ENCODE measurements around the gene HTR2C. TPM values are rescaled to one million over a fixed set of nuclear protein-coding genes. Genes with fewer than 3 reads are reported as not detected.

Gene HTR2C
- total and polyA plus RNA-seq, 11 donors = not detected

DNA sequence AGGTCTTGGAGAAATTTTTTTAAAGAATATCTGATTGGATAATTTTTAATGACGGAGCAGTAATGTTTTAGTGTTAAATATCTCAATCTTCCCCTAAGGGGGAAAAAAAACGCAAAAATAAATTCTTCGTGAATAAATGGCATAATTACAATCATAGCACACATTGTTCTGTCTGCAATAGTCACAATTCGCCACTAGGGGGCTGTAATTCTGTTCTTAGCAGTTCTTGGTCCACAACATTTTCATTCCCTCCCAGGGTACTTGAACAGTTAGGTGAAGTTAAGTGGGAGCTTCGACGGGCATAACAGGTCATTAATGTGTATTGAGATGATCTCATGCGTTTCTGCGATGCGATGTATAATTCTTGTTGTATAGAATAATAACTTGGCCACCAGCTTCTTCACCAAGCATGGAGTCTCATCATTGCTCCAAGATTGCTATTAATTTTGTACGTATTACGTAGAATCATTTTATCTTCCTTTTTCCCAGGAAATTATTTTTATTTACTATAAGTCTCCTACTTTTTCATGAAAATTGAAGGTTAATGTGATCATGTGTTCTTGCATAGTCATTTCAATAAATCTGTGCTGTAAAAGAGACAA, 27.2 kb downstream of the HTR2C start:
- ATAC-seq (no peak), DNase-seq (peak in 2 of 5 donors; percentile 4 to 15)
- WGBS, 4 donors = 48 to 50% (median 48%) methylated on average over 11 of the region's 11 CpGs
- Histone ChIP-seq H3K27me3 (peaks cover 0 to 17% (median 0%) of the 10 kb centered on the region in 9 donors), H3K36me3 (no peaks in the 10 kb centered on the region), H3K27ac (no peak overlapping the region), H3K4me1 (no peaks in the 10 kb centered on the region), H3K4me3 (no peak overlapping the region), H3K9me3 (no peaks in the 10 kb centered on the region)
- intact Hi-C loops (cut with DNase I) = loop anchor here in 8 of 10 donors (5.0 to 10.0 kb wide), 3 partner anchors 346 to 536 kb away; no protein-coding TSS in a partner anchor
- TF ChIP-seq, protein P1, sequence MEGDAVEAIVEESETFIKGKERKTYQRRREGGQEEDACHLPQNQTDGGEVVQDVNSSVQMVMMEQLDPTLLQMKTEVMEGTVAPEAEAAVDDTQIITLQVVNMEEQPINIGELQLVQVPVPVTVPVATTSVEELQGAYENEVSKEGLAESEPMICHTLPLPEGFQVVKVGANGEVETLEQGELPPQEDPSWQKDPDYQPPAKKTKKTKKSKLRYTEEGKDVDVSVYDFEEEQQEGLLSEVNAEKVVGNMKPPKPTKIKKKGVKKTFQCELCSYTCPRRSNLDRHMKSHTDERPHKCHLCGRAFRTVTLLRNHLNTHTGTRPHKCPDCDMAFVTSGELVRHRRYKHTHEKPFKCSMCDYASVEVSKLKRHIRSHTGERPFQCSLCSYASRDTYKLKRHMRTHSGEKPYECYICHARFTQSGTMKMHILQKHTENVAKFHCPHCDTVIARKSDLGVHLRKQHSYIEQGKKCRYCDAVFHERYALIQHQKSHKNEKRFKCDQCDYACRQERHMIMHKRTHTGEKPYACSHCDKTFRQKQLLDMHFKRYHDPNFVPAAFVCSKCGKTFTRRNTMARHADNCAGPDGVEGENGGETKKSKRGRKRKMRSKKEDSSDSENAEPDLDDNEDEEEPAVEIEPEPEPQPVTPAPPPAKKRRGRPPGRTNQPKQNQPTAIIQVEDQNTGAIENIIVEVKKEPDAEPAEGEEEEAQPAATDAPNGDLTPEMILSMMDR (IDR thresholded peaks at IDR 0.05) = peak; percentile 54 to 90 (median 68)
- TF ChIP-seq POLR2A (IDR thresholded peaks at IDR 0.05) = no peak

DNA sequence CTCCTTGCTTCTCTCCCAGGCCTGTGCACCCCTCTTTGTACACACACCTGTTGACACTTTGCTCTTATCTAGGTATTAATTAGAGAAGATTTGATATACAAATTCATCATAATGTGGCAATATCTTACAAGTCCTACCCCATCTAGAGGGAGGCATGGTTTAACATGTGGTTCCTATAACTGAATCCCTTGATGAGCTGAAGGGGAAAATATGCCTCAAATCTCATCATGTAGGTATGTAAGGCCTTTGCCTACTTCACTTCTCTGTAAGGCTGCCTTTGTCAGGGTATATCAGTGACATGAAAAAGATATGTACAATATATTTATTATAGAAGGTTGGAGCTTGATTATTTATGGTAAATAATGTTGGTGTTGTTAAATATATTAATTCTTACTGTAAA, 31.9 kb downstream of the HTR2C start:
- DNase-seq (no peak), ATAC-seq (no peak)
- Histone ChIP-seq H3K27ac (no peak overlapping the region), H3K27me3 (no peaks in the 10 kb centered on the region), H3K4me1 (no peaks in the 10 kb centered on the region), H3K36me3 (no peaks in the 10 kb centered on the region), H3K9me3 (no peaks in the 10 kb centered on the region), H3K4me3 (no peak overlapping the region)
- TF ChIP-seq, protein P1 (IDR thresholded peaks at IDR 0.05) = no peak
- no peak for TF ChIP-seq POLR2A (IDR thresholded peaks at IDR 0.05)
- intact Hi-C loops (cut with DNase I) = loop anchor here in 4 of 10 donors (10.0 kb wide), 1 partner anchor 529 kb away; no protein-coding TSS in a partner anchor

DNA sequence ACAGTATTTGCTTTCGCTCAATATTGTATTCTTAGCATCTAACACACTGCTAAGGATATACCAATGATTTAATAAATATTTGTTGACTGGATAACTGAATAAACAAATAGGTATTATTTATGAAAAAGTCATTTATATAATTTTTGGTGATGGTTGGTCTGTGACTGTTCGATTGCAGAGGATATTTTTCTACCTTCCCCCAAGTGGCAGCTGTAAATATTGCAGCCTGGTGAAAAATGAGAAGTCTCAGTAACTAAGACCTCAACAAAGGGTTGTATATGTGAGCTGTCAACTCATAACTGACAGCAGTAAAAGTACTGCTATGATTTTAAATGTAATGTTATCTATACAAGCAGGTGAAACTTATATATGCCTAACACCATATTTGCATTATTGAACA, 36.0 kb downstream of the HTR2C start:
- no peak overlapping the region for H3K27ac ChIP-seq
- no peak overlapping the region for H3K4me3 ChIP-seq
- TF ChIP-seq POLR2A (IDR thresholded peaks at IDR 0.05) = no peak
- TF ChIP-seq, protein P1 (IDR thresholded peaks at IDR 0.05) = peak in 9 of 12 donors; percentile 15 to 48 (median 32)
- 56 to 60% (median 58%) methylated on average over 2 of the region's 2 CpGs for WGBS, 4 donors
- H3K27me3 ChIP-seq = peaks cover 0 to 12% (median 0%) of the 10 kb centered on the region in 9 donors
- no peaks in the 10 kb centered on the region for H3K9me3 ChIP-seq
- no peaks in the 10 kb centered on the region for H3K4me1 ChIP-seq
- H3K36me3 ChIP-seq = no peaks in the 10 kb centered on the region
- DNase-seq (no peak), ATAC-seq (no peak)
- intact Hi-C loops (cut with DNase I) = loop anchor here in 6 of 10 donors (10.0 kb wide), 2 partner anchors 335 to 525 kb away; no protein-coding TSS in a partner anchor

DNA sequence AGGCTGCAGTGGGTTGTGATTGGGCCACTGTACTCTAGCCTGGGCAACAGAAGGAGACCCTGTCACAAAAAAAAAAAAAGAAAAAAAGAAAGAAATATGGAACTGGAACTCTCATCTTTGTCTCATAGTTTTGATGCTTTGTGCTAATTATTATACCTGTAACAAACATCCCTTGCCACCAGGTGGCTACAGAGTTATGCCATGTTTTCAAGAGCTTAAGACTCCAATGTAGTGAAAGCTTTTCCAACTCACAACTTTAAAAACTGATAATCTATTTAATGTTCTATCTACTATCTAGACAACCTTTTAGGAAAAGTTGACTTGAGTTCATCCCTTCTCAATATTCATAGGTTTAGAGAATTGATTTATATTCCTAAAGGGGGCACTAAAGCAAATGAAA, 42.4 kb downstream of the HTR2C start:
- intact Hi-C loops (cut with DNase I) = loop anchor here (2.0 to 10.0 kb wide), 5 partner anchors 328 to 518 kb away; no protein-coding TSS in a partner anchor
- DNase-seq (no peak), ATAC-seq (no peak)
- no peak overlapping the region for H3K27ac ChIP-seq
- peaks cover 0 to 26% (median 0%) of the 10 kb centered on the region in 9 donors for H3K27me3 ChIP-seq
- no peak overlapping the region for H3K4me3 ChIP-seq
- H3K4me1 ChIP-seq = no peaks in the 10 kb centered on the region
- no peaks in the 10 kb centered on the region for H3K36me3 ChIP-seq
- H3K9me3 ChIP-seq = no peaks in the 10 kb centered on the region
- TF ChIP-seq, protein P1 (IDR thresholded peaks at IDR 0.05) = peak in 9 of 12 donors; percentile 12 to 47 (median 37)
- no peak for TF ChIP-seq POLR2A (IDR thresholded peaks at IDR 0.05)

All from heart left ventricle (tissue), 16 donors.